ENCODE data around the gene MAP2K4. TPM values are rescaled to one million over a fixed set of nuclear protein-coding genes. Genes with fewer than 3 reads are reported as not detected.
"Not testable (repeated sequence)": the region's sequence is repeated elsewhere in the genome, so short reads cannot be mapped to it uniquely, and the experiment has no call there.

The MAP2K4 gene
- total RNA-seq, 1 donor from 2014 or later = 30.2 TPM

GRCh38 chr17:12127667-12128066 lies 107.0 kb downstream of the MAP2K4 start:
- DNase-seq (no peak), ATAC-seq (no peak)
- intact Hi-C loops (cut with micrococcal nuclease) = no loop called here

DNA sequence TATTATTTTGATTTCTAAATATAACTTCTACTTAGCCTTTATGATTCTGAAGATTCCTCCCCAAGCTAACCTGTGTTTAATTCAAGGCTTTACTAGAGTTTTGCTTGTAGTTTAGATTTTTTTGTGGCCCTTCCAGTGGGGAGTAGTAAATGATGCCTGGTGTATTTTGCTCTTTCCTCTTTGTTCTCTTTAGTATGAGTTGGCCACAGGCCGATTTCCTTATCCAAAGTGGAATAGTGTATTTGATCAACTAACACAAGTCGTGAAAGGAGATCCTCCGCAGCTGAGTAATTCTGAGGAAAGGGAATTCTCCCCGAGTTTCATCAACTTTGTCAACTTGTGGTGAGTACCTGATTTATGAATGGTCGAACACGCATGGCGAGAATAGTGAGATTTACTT lies 108.3 kb downstream of the MAP2K4 start:
- intact Hi-C loops (cut with micrococcal nuclease) = no loop called here
- ATAC-seq (no peak), DNase-seq (no peak)

- intact Hi-C loops (cut with micrococcal nuclease) = no loop called here
- DNase-seq (no peak), ATAC-seq (no peak)
These were observed 112.5 kb downstream of the MAP2K4 start for GRCh38 chr17:12133183-12133582.

GRCh38 chr17:12134101-12134500 lies 113.4 kb downstream of the MAP2K4 start:
- intact Hi-C loops (cut with micrococcal nuclease) = no loop called here
- DNase-seq (no peak), ATAC-seq (no peak)

DNA sequence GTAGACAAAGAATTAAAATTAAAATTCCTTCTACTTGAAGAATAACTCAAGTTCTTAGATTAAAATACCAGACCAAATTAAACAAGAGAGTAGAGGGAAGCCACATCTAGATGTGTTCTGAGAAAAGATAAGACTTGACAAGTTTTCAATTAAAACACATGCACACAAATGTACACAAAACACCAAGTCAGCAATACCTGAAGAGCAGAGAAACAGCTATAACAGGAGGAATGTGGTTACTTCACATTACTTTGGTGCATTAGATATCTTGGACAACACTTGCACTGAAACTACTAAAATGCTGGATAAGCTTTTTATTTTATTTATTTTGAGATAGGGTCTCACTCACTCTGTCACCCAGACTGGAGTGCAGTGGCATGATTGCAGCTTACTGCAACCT lies 113.9 kb downstream of the MAP2K4 start:
- no peak for ATAC-seq
- intact Hi-C loops (cut with micrococcal nuclease) = no loop called here
- no peak for DNase-seq

GRCh38 chr17:12136243-12136642 lies 115.6 kb downstream of the MAP2K4 start:
- ATAC-seq (no peak), DNase-seq (no peak)
- intact Hi-C loops (cut with micrococcal nuclease) = no loop called here

DNA sequence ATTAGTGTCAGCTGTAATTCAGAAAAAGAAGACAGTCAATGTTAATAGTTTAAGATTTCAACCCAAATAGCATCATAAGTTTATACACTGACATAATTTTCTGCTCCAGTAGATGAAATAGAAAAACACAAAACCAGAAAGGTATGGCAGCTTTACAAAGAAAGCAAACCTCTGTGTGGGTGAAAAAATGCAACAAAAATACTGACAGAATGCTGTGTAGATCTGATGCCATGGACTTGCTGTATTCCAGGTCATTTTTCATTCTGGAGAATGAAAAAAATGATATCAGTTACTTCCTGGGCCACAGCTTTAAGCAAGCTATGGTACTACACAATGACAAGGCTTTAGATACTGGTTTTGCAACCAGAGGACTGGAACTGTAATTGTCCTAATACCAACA lies 116.0 kb downstream of the MAP2K4 start:
- DNase-seq (no peak), ATAC-seq (no peak)
- intact Hi-C loops (cut with micrococcal nuclease) = no loop called here

DNA sequence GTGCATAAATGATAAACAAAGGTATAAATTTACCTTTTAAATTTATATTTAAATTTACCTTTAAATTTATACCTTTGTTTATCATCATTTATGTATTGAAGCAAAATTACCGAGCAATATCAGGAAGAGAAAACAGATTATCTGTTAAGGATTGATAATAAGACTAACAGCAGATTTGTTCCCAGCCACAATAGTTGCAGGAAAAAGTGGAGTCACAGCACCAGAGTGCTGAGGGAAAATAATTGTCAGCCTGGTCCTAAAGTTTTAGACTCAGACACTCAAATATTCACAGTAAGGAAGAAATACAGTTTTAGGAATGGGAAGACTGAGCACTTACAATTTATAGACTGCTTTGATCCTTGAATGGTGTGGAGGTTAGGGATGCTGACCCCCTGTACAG lies 117.2 kb downstream of the MAP2K4 start:
- intact Hi-C loops (cut with micrococcal nuclease) = no loop called here
- no peak for DNase-seq
- no peak for ATAC-seq

DNA sequence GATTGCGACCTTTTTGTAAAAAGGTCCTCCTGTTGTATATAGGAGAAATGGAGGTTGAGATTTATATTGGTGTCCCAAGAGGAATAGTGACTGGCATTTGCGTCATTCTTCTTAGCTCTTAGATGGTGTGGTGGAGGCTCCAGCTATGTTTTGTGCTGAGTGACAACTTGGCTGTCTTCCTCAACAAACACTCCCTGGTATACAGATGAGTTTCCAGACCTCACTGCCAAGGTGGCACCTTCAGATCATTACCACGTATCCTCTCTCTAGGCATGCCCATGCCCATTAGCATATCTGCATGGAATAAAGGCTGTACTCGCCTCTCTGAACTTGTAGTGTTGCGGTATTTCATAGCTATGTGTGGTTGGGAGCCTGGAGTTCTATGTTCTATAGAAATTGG lies 120.0 kb downstream of the MAP2K4 start:
- DNase-seq = no peak
- ATAC-seq = peak; percentile 25
- intact Hi-C loops (cut with micrococcal nuclease) = no loop called here

DNA sequence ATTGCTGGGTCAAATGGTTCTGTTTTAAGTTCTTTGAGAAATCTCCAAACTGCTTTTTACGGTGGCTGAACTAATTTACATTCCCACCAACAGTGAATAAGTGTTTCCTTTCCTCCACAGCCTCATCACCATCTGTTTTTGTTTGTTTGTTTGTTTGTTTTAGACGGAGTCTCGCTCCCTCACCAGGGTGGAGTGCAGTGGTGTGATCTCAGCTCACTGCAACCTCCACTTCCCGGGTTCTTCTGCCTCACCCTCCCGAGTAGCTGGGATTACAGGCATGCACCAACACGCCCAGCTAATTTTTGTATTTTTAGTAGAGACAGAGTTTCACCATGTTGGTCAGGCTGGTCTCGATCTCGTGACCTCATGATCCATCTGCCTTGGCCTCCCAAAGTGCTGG lies 141.5 kb downstream of the MAP2K4 start:
- ATAC-seq; intact Hi-C loops (cut with micrococcal nuclease); DNase-seq: not testable (repeated sequence)

DNA sequence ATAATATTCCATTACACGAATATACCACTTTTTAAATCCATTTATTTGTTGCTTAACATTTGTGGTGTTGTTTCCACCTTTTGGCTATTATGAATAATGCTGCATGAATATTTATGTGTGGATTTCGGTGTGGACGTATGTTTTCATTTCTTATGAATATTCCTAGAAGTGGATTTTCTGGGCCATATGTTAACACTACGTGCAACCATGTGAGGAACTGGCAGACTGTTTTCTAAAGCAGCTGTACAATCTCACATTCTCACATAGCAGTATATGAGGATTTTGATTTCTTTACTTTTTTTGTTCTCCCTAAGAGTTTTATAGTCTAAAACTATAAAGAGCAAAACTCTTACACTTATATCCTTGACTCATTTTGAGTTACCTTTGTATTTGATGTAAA lies 143.4 kb downstream of the MAP2K4 start:
- ATAC-seq (no peak), DNase-seq (no peak)
- intact Hi-C loops (cut with micrococcal nuclease) = no loop called here

- no peak for ATAC-seq
- intact Hi-C loops (cut with micrococcal nuclease) = no loop called here
These were observed 158.1 kb downstream of the MAP2K4 start for GRCh38 chr17:12178644-12179330.

GRCh38 chr17:12180644-12181261 lies 160.1 kb downstream of the MAP2K4 start:
- intact Hi-C loops (cut with micrococcal nuclease) = loop anchor here (10.0 kb wide), 1 partner anchor 824 kb away; no protein-coding TSS in a partner anchor
- no peak for DNase-seq
- peak; percentile 41 for ATAC-seq

More at GRCh38 chr17:12178644-12179330, 158.1 kb downstream of the MAP2K4 start:
- DNase-seq = no peak

- ATAC-seq = no peak
- intact Hi-C loops (cut with micrococcal nuclease) = loop anchor here (10.0 kb wide), 1 partner anchor 817 kb away; no protein-coding TSS in a partner anchor
- no peak for DNase-seq
These were observed 167.0 kb downstream of the MAP2K4 start for GRCh38 chr17:12187658-12188057.

GRCh38 chr17:12193144-12193735 lies 172.6 kb downstream of the MAP2K4 start:
- intact Hi-C loops (cut with micrococcal nuclease) = no loop called here
- DNase-seq = no peak
- ATAC-seq = no peak

Small RNA genes within 50 kb of the gene (microRNA-seq; reads per million reads assigned to microRNA genes)
- 515 reads per million, percentile 68 among the genes with 10 or more reads in this experiment for gene MIR744 (ENCODE audit: borderline number of aligned reads)

Other genes starting within 250 kb of the MAP2K4 start
- gene ZNF18, start 23.4 kb upstream of the MAP2K4 start, total RNA-seq = 4.1 TPM

Data from left ventricle myocardium superior (tissue), 1 donor.